Measurements from ENCODE around the gene PIF1. TPM values are rescaled to one million over a fixed set of nuclear protein-coding genes. Genes with fewer than 3 reads are reported as not detected.
A peak's percentile ranks its signal among the peaks of the same experiment; 100 is the strongest.

Gene PIF1
- total and polyA plus RNA-seq, 4 donors, result 0.50 to 4.2 (median 1.7) TPM

- H3K27me3 ChIP-seq (ENCODE audit: control insufficient read depth in 1 of 2, insufficient read depth in 2 of 2, low read length in 1 of 2), result no peaks in the 10 kb centered on the region
- whole genome bisulfite sequencing, 2 donors, result 73 to 74% methylated on average over 6 of the region's 6 CpGs
- intact Hi-C loops (cut with DNase I), result no loop called here
- H3K4me3 ChIP-seq (ENCODE audit: low read length in 2 of 2), result no peak overlapping the region
- H3K9me3 ChIP-seq (ENCODE audit: control insufficient read depth, low read length), result no peaks in the 10 kb centered on the region
- H3K27ac ChIP-seq (ENCODE audit: low read depth in 1 of 2, low read length in 2 of 2), result no peak overlapping the region
- no peaks in the 10 kb centered on the region for H3K4me1 ChIP-seq (ENCODE audit: control insufficient read depth in 1 of 2, insufficient read depth in 2 of 2, low read length in 2 of 2)
- peaks cover 0 to 4% of the 10 kb centered on the region in 2 donors for H3K36me3 ChIP-seq (ENCODE audit: control insufficient read depth in 1 of 2, insufficient read depth in 2 of 2, low read length in 1 of 2)
- peak in 1 of 2 donors; percentile 49 for DNase-seq
- no peak for ATAC-seq (ENCODE audit: low FRiP score)
Observed at GRCh38 chr15:64851503-64851840, 26.0 kb upstream of the PIF1 start.

GRCh38 chr15:64850778-64851502 is 25.5 kb upstream of the PIF1 start:
- intact Hi-C loops (cut with DNase I), result no loop called here
- Histone ChIP-seq H3K27me3 (ENCODE audit: control insufficient read depth in 1 of 2, insufficient read depth in 2 of 2, low read length in 1 of 2) (no peaks in the 10 kb centered on the region), H3K4me1 (ENCODE audit: control insufficient read depth in 1 of 2, insufficient read depth in 2 of 2, low read length in 2 of 2) (no peaks in the 10 kb centered on the region), H3K9me3 (ENCODE audit: control insufficient read depth, low read length) (no peaks in the 10 kb centered on the region), H3K27ac (ENCODE audit: low read depth in 1 of 2, low read length in 2 of 2) (no peak overlapping the region), H3K36me3 (ENCODE audit: control insufficient read depth in 1 of 2, insufficient read depth in 2 of 2, low read length in 1 of 2) (peaks cover 0 to 4% of the 10 kb centered on the region in 2 donors), H3K4me3 (ENCODE audit: low read length in 2 of 2) (no peak overlapping the region)
- DNase-seq (peak in 1 of 2 donors; percentile 21), ATAC-seq (ENCODE audit: low FRiP score) (no peak)
- WGBS, 2 donors, result 85 to 91% methylated on average over 4 of the region's 4 CpGs

GRCh38 chr15:64847876-64848716 is 22.6 kb upstream of the PIF1 start:
- Histone ChIP-seq H3K4me3 (ENCODE audit: low read length in 2 of 2) (no peak overlapping the region), H3K27me3 (ENCODE audit: control insufficient read depth in 1 of 2, insufficient read depth in 2 of 2, low read length in 1 of 2) (no peaks in the 10 kb centered on the region), H3K27ac (ENCODE audit: low read depth in 1 of 2, low read length in 2 of 2) (no peak overlapping the region), H3K9me3 (ENCODE audit: control insufficient read depth, low read length) (no peaks in the 10 kb centered on the region), H3K36me3 (ENCODE audit: control insufficient read depth in 1 of 2, insufficient read depth in 2 of 2, low read length in 1 of 2) (peaks cover 0 to 4% of the 10 kb centered on the region in 2 donors), H3K4me1 (ENCODE audit: control insufficient read depth in 1 of 2, insufficient read depth in 2 of 2, low read length in 2 of 2) (no peaks in the 10 kb centered on the region)
- 87 to 88% methylated on average over 8 of the region's 8 CpGs for WGBS, 2 donors
- intact Hi-C loops (cut with DNase I), result loop anchor here in 1 of 2 donors (10.0 kb wide), 1 partner anchor 137 kb away; the partner anchor contains the start of gene SPG21
- ATAC-seq (ENCODE audit: low FRiP score) (no peak), DNase-seq (peak in 1 of 2 donors; percentile 30)

- H3K36me3 ChIP-seq (ENCODE audit: control insufficient read depth in 1 of 2, insufficient read depth in 2 of 2, low read length in 1 of 2), result peaks cover 0 to 4% of the 10 kb centered on the region in 2 donors
- H3K27me3 ChIP-seq (ENCODE audit: control insufficient read depth in 1 of 2, insufficient read depth in 2 of 2, low read length in 1 of 2), result no peaks in the 10 kb centered on the region
- no peaks in the 10 kb centered on the region for H3K9me3 ChIP-seq (ENCODE audit: control insufficient read depth, low read length)
- intact Hi-C loops (cut with DNase I), result loop anchor here in 1 of 2 donors (10.0 kb wide), 1 partner anchor 137 kb away; the partner anchor contains the start of gene SPG21
- H3K4me3 ChIP-seq (ENCODE audit: low read length in 2 of 2), result no peak overlapping the region
- ATAC-seq (ENCODE audit: low FRiP score) (no peak), DNase-seq (peak in 1 of 2 donors; percentile 16)
- 85 to 90% methylated on average over 3 of the region's 3 CpGs for WGBS, 2 donors
- H3K4me1 ChIP-seq (ENCODE audit: control insufficient read depth in 1 of 2, insufficient read depth in 2 of 2, low read length in 2 of 2), result no peaks in the 10 kb centered on the region
- H3K27ac ChIP-seq (ENCODE audit: low read depth in 1 of 2, low read length in 2 of 2), result no peak overlapping the region
Observed at GRCh38 chr15:64847448-64847847, 22.0 kb upstream of the PIF1 start.

GRCh38 chr15:64847016-64847415 is 21.6 kb upstream of the PIF1 start:
- WGBS, 2 donors, result 91 to 94% methylated on average over 3 of the region's 3 CpGs
- peak in 1 of 2 donors; percentile 12 for DNase-seq
- no peak overlapping the region for H3K27ac ChIP-seq (ENCODE audit: low read depth in 1 of 2, low read length in 2 of 2)

GRCh38 chr15:64845831-64846595 is 20.6 kb upstream of the PIF1 start:
- WGBS, 2 donors, result 89 to 90% methylated on average over 13 of the region's 13 CpGs
- intact Hi-C loops (cut with DNase I), result loop anchor here in 1 of 2 donors (10.0 kb wide), 1 partner anchor 139 kb away; the partner anchor contains the start of gene SPG21
- Histone ChIP-seq H3K4me1 (ENCODE audit: control insufficient read depth in 1 of 2, insufficient read depth in 2 of 2, low read length in 2 of 2) (no peaks in the 10 kb centered on the region), H3K9me3 (ENCODE audit: control insufficient read depth, low read length) (no peaks in the 10 kb centered on the region), H3K27ac (ENCODE audit: low read depth in 1 of 2, low read length in 2 of 2) (no peak overlapping the region), H3K4me3 (ENCODE audit: low read length in 2 of 2) (no peak overlapping the region), H3K27me3 (ENCODE audit: control insufficient read depth in 1 of 2, insufficient read depth in 2 of 2, low read length in 1 of 2) (no peaks in the 10 kb centered on the region), H3K36me3 (ENCODE audit: control insufficient read depth in 1 of 2, insufficient read depth in 2 of 2, low read length in 1 of 2) (peaks cover 0 to 4% of the 10 kb centered on the region in 2 donors)
- ATAC-seq (ENCODE audit: low FRiP score) (no peak), DNase-seq (peak in 1 of 2 donors; percentile 50)

More at GRCh38 chr15:64847016-64847415, 21.6 kb upstream of the PIF1 start:
- ATAC-seq (ENCODE audit: low FRiP score), result no peak
- H3K27me3 ChIP-seq (ENCODE audit: control insufficient read depth in 1 of 2, insufficient read depth in 2 of 2, low read length in 1 of 2), result no peaks in the 10 kb centered on the region
- H3K36me3 ChIP-seq (ENCODE audit: control insufficient read depth in 1 of 2, insufficient read depth in 2 of 2, low read length in 1 of 2), result peaks cover 0 to 4% of the 10 kb centered on the region in 2 donors
- no peak overlapping the region for H3K4me3 ChIP-seq (ENCODE audit: low read length in 2 of 2)
- H3K9me3 ChIP-seq (ENCODE audit: control insufficient read depth, low read length), result no peaks in the 10 kb centered on the region
- intact Hi-C loops (cut with DNase I), result loop anchor here in 1 of 2 donors (10.0 kb wide), 1 partner anchor 138 kb away; the partner anchor contains the start of gene SPG21
- H3K4me1 ChIP-seq (ENCODE audit: control insufficient read depth in 1 of 2, insufficient read depth in 2 of 2, low read length in 2 of 2), result no peaks in the 10 kb centered on the region

- WGBS, 2 donors, result 30 to 38% methylated on average over 2 of the region's 2 CpGs
- H3K27ac ChIP-seq (ENCODE audit: low read depth in 1 of 2, low read length in 2 of 2), result no peak overlapping the region
- H3K4me1 ChIP-seq (ENCODE audit: control insufficient read depth in 1 of 2, insufficient read depth in 2 of 2, low read length in 2 of 2), result no peaks in the 10 kb centered on the region
- H3K4me3 ChIP-seq (ENCODE audit: low read length in 2 of 2), result no peak overlapping the region
- peaks cover 0 to 2% of the 10 kb centered on the region in 2 donors for H3K36me3 ChIP-seq (ENCODE audit: control insufficient read depth in 1 of 2, insufficient read depth in 2 of 2, low read length in 1 of 2)
- DNase-seq (peak in 1 of 2 donors; percentile 76), ATAC-seq (ENCODE audit: low FRiP score) (no peak)
- intact Hi-C loops (cut with DNase I), result loop anchor here in 1 of 2 donors (10.0 kb wide), 1 partner anchor 140 kb away; the partner anchor contains the start of gene SPG21
- no peaks in the 10 kb centered on the region for H3K27me3 ChIP-seq (ENCODE audit: control insufficient read depth in 1 of 2, insufficient read depth in 2 of 2, low read length in 1 of 2)
- no peaks in the 10 kb centered on the region for H3K9me3 ChIP-seq (ENCODE audit: control insufficient read depth, low read length)
Observed at GRCh38 chr15:64845183-64845611, 19.8 kb upstream of the PIF1 start.

GRCh38 chr15:64844576-64845145 is 19.2 kb upstream of the PIF1 start:
- no peak for ATAC-seq (ENCODE audit: low FRiP score)
- Histone ChIP-seq H3K27me3 (ENCODE audit: control insufficient read depth in 1 of 2, insufficient read depth in 2 of 2, low read length in 1 of 2) (no peaks in the 10 kb centered on the region), H3K4me3 (ENCODE audit: low read length in 2 of 2) (no peak overlapping the region), H3K4me1 (ENCODE audit: control insufficient read depth in 1 of 2, insufficient read depth in 2 of 2, low read length in 2 of 2) (no peaks in the 10 kb centered on the region), H3K27ac (ENCODE audit: low read depth in 1 of 2, low read length in 2 of 2) (peak overlapping the region in 1 of 2 donors; percentile 18), H3K9me3 (ENCODE audit: control insufficient read depth, low read length) (no peaks in the 10 kb centered on the region), H3K36me3 (ENCODE audit: control insufficient read depth in 1 of 2, insufficient read depth in 2 of 2, low read length in 1 of 2) (peaks cover 0 to 2% of the 10 kb centered on the region in 2 donors)
- WGBS, 2 donors, result 52 to 67% methylated on average over 8 of the region's 8 CpGs
- peak in 1 of 2 donors; percentile 40 for DNase-seq
- intact Hi-C loops (cut with DNase I), result loop anchor here (5.0 to 10.0 kb wide), 2 partner anchors 48 to 140 kb away; partner anchors contain the start of gene SPG21 (in 1 of the 2)

Measured in aorta (tissue), 5 donors.